Ascending aorta (tissue), 2 donors: ENCODE data around the gene TFR2. TPM values are rescaled to one million over a fixed set of nuclear protein-coding genes. Genes with fewer than 3 reads are reported as not detected.

Source experiments
- DNase-seq, 2 donors: peaks; one replicate each; pipeline ENCODE4 v3.0.0-alpha.2; 2019; ENCODE audit warnings: low spot score in 2 of 2
- H3K27ac ChIP-seq, 2 donors: fragments of 200-600 bp; sonication (generic); one replicate each; pipeline ENCODE4 v1.5.1; 2016 to 2017; ENCODE audit warnings: mild to moderate bottlenecking in 1 of 2
- H3K27me3 ChIP-seq: fragments of 200-600 bp; sonication (generic); one replicate; pipeline ENCODE4 v1.5.1; 2017
- H3K36me3 ChIP-seq, 2 donors: fragments of 200-600 bp; sonication (generic); one replicate each; pipeline ENCODE4 v1.5.1; 2016
- H3K4me1 ChIP-seq, 2 donors: fragments of 200-600 bp; sonication (generic); one replicate each; pipeline ENCODE4 v1.5.1; 2016 to 2017; ENCODE audit warnings: mild to moderate bottlenecking in 1 of 2
- H3K4me3 ChIP-seq, 2 donors: fragments of 200-600 bp; sonication (generic); one replicate each; pipeline ENCODE4 v1.5.1; 2016 to 2017; ENCODE audit warnings: mild to moderate bottlenecking in 1 of 2
- H3K9me3 ChIP-seq, 2 donors: fragments of 200-600 bp; sonication (generic); one replicate each; pipeline ENCODE4 v1.5.1; 2016
- intact Hi-C: fragments of 100-400 bp; cut with DNase I; formaldehyde crosslinking; loops from one replicate; pipeline ENCODE4 v1.15.1; 2023
- total RNA-seq: library from RNA; depleted of rRNA; stranded (reverse); fragments of >200 nt; gene quantifications from one replicate; pipeline ENCODE4 v1.1.0, GENCODE V29; 2016
- TF ChIP-seq, protein P1 (sequence below), 3 experiments: fragments of 200-600 bp in 2 of 3; fragments of 450-650 bp in 1 of 3; sonication (generic) in 2 of 3; IDR thresholded peaks; one replicate each; pipeline ENCODE4 v1.5.1; 2016 to 2019; ENCODE audit warnings: antibody characterized with exemption in 3 of 3, mild to moderate bottlenecking in 1 of 3, moderate library complexity in 1 of 3

The TFR2 gene
- total RNA-seq, 1 donor from 2014 or later, result not detected

DNA sequence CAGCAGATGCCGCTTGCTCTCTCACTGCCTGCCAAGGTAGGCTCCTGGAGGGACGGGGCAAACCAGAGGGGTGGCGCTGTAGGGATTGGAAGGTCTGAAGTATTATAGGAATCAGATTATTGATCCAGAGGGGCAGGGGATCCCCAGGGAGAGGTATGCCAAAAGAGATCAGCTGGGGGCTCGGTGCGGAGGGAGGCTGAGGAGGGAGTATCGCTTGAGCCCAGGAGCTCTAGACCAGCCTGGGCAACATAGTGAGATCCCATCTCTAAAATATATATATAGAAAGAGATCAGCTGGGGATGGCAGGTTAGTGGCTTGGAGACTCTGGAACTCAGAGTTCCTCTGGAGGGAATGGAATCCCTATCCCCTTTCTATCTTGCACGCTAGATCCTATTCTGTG lies 46.2 kb downstream of the TFR2 start:
- Histone ChIP-seq H3K9me3 (no peaks in the 10 kb centered on the region), H3K27ac (no peak overlapping the region), H3K27me3 (no peaks in the 10 kb centered on the region), H3K36me3 (no peaks in the 10 kb centered on the region), H3K4me3 (no peak overlapping the region), H3K4me1 (no peaks in the 10 kb centered on the region)
- TF ChIP-seq, protein P1, sequence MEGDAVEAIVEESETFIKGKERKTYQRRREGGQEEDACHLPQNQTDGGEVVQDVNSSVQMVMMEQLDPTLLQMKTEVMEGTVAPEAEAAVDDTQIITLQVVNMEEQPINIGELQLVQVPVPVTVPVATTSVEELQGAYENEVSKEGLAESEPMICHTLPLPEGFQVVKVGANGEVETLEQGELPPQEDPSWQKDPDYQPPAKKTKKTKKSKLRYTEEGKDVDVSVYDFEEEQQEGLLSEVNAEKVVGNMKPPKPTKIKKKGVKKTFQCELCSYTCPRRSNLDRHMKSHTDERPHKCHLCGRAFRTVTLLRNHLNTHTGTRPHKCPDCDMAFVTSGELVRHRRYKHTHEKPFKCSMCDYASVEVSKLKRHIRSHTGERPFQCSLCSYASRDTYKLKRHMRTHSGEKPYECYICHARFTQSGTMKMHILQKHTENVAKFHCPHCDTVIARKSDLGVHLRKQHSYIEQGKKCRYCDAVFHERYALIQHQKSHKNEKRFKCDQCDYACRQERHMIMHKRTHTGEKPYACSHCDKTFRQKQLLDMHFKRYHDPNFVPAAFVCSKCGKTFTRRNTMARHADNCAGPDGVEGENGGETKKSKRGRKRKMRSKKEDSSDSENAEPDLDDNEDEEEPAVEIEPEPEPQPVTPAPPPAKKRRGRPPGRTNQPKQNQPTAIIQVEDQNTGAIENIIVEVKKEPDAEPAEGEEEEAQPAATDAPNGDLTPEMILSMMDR (IDR thresholded peaks at IDR 0.05), result no peak
- intact Hi-C loops, result no loop called here
- no peak for DNase-seq

DNA sequence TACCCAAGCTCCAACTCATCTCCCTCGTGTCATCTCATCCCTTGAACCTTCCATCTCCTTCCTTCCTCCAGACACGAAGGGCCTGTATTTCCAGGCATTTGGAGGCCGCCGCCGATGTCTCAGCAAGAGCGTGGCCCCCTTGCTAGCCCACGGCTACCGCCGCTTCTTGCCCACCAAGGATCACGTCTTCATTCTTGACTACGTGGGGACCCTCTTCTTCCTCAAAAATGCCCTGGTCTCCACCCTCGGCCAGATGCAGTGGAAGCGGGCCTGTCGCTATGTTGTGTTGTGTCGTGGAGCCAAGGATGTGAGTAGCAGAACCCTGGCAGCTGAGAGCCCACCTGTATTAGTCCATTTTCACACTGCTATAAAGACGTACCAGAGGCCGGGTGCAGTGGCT lies 49.8 kb downstream of the TFR2 start:
- H3K9me3 ChIP-seq, result no peaks in the 10 kb centered on the region
- intact Hi-C loops, result no loop called here

DNA sequence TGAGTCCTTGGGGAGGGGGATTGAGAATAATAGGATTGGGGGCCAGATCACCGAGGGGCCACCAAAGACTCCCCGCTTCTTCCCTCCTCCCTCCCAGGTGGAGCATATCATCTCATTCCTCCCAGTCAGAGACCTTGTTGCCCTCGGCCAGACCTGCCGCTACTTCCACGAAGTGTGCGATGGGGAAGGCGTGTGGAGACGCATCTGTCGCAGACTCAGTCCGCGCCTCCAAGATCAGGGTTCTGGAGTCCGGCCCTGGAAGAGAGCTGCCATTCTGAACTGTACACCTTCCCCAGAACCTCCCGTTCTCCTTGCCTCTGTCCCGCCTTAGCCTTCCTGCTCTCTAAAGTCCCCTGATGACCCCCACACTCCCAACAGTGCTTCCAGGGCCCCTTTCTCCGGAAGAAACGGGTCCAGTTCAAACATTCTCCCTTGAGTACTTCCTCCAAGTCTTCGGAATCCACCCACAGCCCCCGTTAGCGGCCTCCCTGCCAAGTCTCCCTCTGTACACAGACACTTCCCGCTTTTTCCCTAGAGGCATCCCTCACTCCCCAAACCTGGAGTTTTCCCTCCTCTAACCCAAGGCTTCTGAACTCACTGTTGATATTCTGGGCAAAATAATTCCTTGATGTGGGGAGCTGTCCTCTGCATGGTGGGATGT lies 51.1 kb downstream of the TFR2 start:
- no peaks in the 10 kb centered on the region for H3K36me3 ChIP-seq
- TF ChIP-seq, protein P1 (IDR thresholded peaks at IDR 0.05), result no peak
- peak overlapping the region in 1 of 2 donors; percentile 3 for H3K27ac ChIP-seq
- H3K4me1 ChIP-seq, result peaks cover 0 to 8% of the 10 kb centered on the region in 2 donors
- H3K9me3 ChIP-seq, result no peaks in the 10 kb centered on the region
- H3K27me3 ChIP-seq, result no peaks in the 10 kb centered on the region
- intact Hi-C loops, result no loop called here
- no peak for DNase-seq
- H3K4me3 ChIP-seq, result peak overlapping the region in 1 of 2 donors; percentile 2

More for the DNA sequence above, 49.8 kb downstream of the TFR2 start:
- TF ChIP-seq, protein P1 (IDR thresholded peaks at IDR 0.05), result no peak
- Histone ChIP-seq H3K27ac (no peak overlapping the region), H3K27me3 (no peaks in the 10 kb centered on the region), H3K36me3 (no peaks in the 10 kb centered on the region), H3K4me3 (no peak overlapping the region), H3K4me1 (peaks cover 0 to 6% of the 10 kb centered on the region in 2 donors)
- no peak for DNase-seq

DNA sequence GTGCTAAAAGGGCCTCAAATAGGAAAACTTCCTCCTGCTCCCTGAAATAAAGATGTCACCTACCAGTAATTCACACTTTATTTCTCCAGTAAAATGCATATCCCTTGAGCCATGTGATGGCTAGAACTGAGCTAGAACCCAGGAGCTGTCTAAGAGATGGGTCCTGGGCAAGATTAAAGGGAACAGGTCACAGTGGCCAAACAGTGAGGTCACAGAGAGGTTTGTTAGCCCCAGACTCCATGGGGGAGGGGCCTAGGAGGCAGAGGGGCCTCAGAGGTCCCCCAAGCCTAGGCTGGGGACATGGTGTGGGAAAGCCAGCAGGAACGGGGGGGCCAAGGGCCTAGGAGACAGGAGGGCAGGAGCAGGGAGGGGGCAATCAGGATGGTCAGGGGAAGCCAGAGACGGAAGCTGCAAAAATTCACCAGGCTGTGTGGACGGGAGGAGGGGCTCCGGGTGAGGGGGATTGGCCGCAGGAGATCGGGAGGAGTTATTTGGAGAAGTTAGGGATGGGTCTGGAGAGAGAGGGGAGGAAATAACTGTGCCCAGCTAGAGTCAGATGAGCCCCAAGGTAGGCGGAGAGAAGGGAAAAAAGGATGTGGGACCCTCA lies 51.9 kb downstream of the TFR2 start:
- Histone ChIP-seq H3K36me3 (no peaks in the 10 kb centered on the region), H3K4me3 (peak overlapping the region in 1 of 2 donors; percentile 2), H3K9me3 (no peaks in the 10 kb centered on the region), H3K27ac (no peak overlapping the region), H3K27me3 (no peaks in the 10 kb centered on the region), H3K4me1 (peaks cover 0 to 15% of the 10 kb centered on the region in 2 donors)
- intact Hi-C loops, result no loop called here
- DNase-seq, result no peak
- TF ChIP-seq, protein P1 (IDR thresholded peaks at IDR 0.05), result no peak

DNA sequence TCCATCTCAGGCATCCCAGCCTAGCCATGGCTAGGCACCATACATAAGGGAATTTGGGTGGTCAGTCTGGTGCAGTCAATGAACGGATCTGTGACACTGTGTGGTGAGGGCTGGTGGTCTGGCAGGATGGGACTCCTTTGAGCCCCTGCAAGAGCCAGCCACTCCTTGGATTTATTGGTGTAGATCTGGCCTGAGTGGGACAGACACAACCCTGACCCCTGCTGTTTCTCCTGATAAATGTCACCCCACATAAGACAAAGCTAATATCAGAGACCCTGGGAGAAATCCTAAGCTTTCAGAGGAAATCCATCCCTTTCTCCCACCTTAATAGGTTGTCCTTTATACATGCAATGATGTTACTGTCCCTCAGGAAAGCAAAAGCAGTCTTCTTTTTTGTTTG lies 52.9 kb downstream of the TFR2 start:
- no peaks in the 10 kb centered on the region for H3K9me3 ChIP-seq
- H3K27ac ChIP-seq, result no peak overlapping the region
- H3K27me3 ChIP-seq, result no peaks in the 10 kb centered on the region
- H3K4me3 ChIP-seq, result no peak overlapping the region
- intact Hi-C loops, result no loop called here
- TF ChIP-seq, protein P1 (IDR thresholded peaks at IDR 0.05), result peak in 2 of 3 experiments; percentile 6 to 27
- H3K36me3 ChIP-seq, result no peaks in the 10 kb centered on the region
- H3K4me1 ChIP-seq, result peaks cover 0 to 25% of the 10 kb centered on the region in 2 donors
- DNase-seq, result no peak
